Measurements from ENCODE around the gene UTS2.

DNA sequence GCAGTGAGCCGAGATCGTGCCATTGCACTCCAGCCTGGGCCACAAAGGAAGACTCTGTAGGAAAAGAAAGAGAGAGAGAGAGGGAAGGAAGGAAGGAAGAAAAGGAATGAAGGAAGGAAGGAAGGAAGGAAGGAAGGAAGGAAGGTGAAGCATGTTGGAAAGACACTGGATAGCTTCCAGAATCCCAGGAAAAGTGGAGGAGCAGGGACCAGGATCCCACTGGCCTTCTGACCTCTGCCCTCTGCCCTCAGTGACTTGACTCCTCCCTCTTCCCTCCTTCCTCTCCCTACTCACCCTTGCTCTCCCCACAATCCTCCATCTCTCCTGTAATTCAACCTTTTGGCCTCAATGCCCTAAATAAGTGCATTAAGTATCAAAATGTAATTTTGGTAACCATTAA, 4.1 kb upstream of the UTS2 start:
- TF ChIP-seq POLR2A (IDR thresholded peaks at IDR 0.05; ENCODE audit: low read length) (no peak), GATA1 (IDR thresholded peaks at IDR 0.05; ENCODE audit: low read depth, low read length) (no peak)
